Measurements from ENCODE around the gene CFAP77. TPM values are rescaled to one million over a fixed set of nuclear protein-coding genes. Genes with fewer than 3 reads are reported as not detected.

Gene CFAP77
- total RNA-seq, 4 donors from 2014 or later: not detected

GRCh38 chr9:132614324-132614723 lies 204.3 kb downstream of the CFAP77 start:
- intact Hi-C loops (cut with DNase I; ENCODE audit: low total_unique reads): no loop called here
- H3K27ac ChIP-seq: no peak overlapping the region
- DNase-seq: no peak
- H3K9me3 ChIP-seq: no peaks in the 10 kb centered on the region
- WGBS, 2 donors (ENCODE audit: low coverage in 1 of 2): 78 to 90% methylated on average over 2 to 6 of the region's 6 CpGs
- H3K4me1 ChIP-seq: no peaks in the 10 kb centered on the region
- TF ChIP-seq EP300 (IDR thresholded peaks at IDR 0.05; ENCODE audit: low read depth): no peak
- TF ChIP-seq POLR2A (IDR thresholded peaks at IDR 0.05): no peak
- TF ChIP-seq CTCF (IDR thresholded peaks at IDR 0.05): no peak
- TF ChIP-seq POLR2AphosphoS5 (IDR thresholded peaks at IDR 0.05): no peak
- no peak overlapping the region for H3K4me3 ChIP-seq
- in situ Hi-C loops (cut with MboI; ENCODE audit: low pct_ligation_motif_present in 1 of 4, low pct_unique_long_range_greater_than_20kb in 1 of 4, low sequenced_read_pairs in 3 of 4): no loop called here
- no peaks in the 10 kb centered on the region for H3K27me3 ChIP-seq
- H3K36me3 ChIP-seq: peaks cover 0 to 34% (median 4%) of the 10 kb centered on the region in 4 donors

DNA sequence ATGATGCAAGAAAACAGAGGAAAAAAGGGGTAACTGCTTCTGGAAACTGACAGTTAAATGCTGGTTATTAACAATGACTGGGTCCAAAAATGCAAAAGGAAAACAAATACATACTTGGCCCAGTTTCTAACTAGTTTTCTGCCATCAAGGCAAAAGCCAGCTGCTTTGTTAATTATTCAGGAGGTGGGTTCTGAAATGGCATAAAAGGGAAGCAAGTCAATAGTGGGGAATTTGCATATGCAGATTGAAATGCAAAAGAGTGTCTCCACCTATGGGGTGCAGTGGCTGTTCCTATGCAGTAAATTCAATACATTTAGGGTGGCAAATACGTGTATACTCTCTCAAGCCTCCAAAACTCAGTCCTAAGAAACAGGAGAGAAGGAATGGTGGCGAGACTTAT lies 205.8 kb downstream of the CFAP77 start:
- Histone ChIP-seq H3K9me3 (no peaks in the 10 kb centered on the region), H3K27me3 (no peaks in the 10 kb centered on the region), H3K27ac (no peak overlapping the region), H3K4me1 (no peaks in the 10 kb centered on the region), H3K4me3 (no peak overlapping the region), H3K36me3 (peaks cover 0 to 23% (median 4%) of the 10 kb centered on the region in 4 donors)
- TF ChIP-seq EP300 (IDR thresholded peaks at IDR 0.05; ENCODE audit: low read depth) (no peak), POLR2A (IDR thresholded peaks at IDR 0.05) (no peak)
- intact Hi-C loops (cut with DNase I; ENCODE audit: low total_unique reads) (no loop called here), in situ Hi-C loops (cut with MboI; ENCODE audit: low pct_ligation_motif_present in 1 of 4, low pct_unique_long_range_greater_than_20kb in 1 of 4, low sequenced_read_pairs in 3 of 4) (no loop called here)
- 80 to 93% methylated on average over 1 to 2 of the region's 2 CpGs for WGBS, 2 donors (ENCODE audit: low coverage in 1 of 2)
- DNase-seq: no peak

- intact Hi-C loops (cut with DNase I; ENCODE audit: low total_unique reads) (no loop called here), in situ Hi-C loops (cut with MboI; ENCODE audit: low pct_ligation_motif_present in 1 of 4, low pct_unique_long_range_greater_than_20kb in 1 of 4, low sequenced_read_pairs in 3 of 4) (no loop called here)
- no peaks in the 10 kb centered on the region for H3K27me3 ChIP-seq
- 95 to 100% methylated on average over 3 to 5 of the region's 5 CpGs for WGBS, 2 donors (ENCODE audit: low coverage in 1 of 2)
- no peaks in the 10 kb centered on the region for H3K4me1 ChIP-seq
- H3K4me3 ChIP-seq: no peak overlapping the region
- no peak for DNase-seq
- H3K27ac ChIP-seq: no peak overlapping the region
- TF ChIP-seq EP300 (IDR thresholded peaks at IDR 0.05; ENCODE audit: low read depth): no peak
- no peak for TF ChIP-seq POLR2AphosphoS5 (IDR thresholded peaks at IDR 0.05)
- TF ChIP-seq CTCF (IDR thresholded peaks at IDR 0.05): no peak
- TF ChIP-seq POLR2A (IDR thresholded peaks at IDR 0.05): no peak
- peaks cover 0 to 17% (median 2%) of the 10 kb centered on the region in 4 donors for H3K36me3 ChIP-seq
- no peaks in the 10 kb centered on the region for H3K9me3 ChIP-seq
These were observed 206.7 kb downstream of the CFAP77 start for GRCh38 chr9:132616725-132617124.

DNA sequence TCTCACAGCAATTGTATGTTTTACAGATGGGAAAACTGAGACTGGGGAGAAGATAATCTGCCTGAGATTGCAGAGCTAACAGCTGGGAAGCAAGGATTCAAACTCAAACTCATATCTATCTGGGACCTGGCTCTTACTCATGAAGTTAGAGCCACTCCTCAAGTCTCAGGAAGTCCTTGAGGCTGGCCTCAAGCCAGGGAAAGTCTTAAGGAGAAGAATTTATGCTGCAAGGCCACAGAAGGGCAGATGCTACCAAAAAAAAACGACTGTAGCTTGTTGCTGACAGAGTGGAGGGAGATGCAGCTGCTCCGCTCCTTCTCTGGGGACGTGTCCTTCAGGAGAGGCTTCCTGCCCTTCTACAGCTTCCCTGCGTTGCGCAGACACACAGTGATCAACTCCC lies 212.1 kb downstream of the CFAP77 start:
- in situ Hi-C loops (cut with MboI; ENCODE audit: low pct_ligation_motif_present in 1 of 4, low pct_unique_long_range_greater_than_20kb in 1 of 4, low sequenced_read_pairs in 3 of 4): no loop called here
- Histone ChIP-seq H3K27ac (no peak overlapping the region), H3K27me3 (no peaks in the 10 kb centered on the region), H3K36me3 (peaks cover 0 to 11% (median 4%) of the 10 kb centered on the region in 4 donors), H3K9me3 (no peaks in the 10 kb centered on the region), H3K4me3 (no peak overlapping the region), H3K4me1 (peaks cover 0 to 11% (median 4%) of the 10 kb centered on the region in 4 donors)
- 71% methylated on average over 5 of the region's 5 CpGs; no CpG with 5 or more reads in 1 of the 2 donors for WGBS, 2 donors (ENCODE audit: low coverage in 1 of 2)
- DNase-seq: no peak
- TF ChIP-seq EP300 (IDR thresholded peaks at IDR 0.05; ENCODE audit: low read depth): no peak
- TF ChIP-seq POLR2A (IDR thresholded peaks at IDR 0.05): no peak
- no peak for TF ChIP-seq CTCF (IDR thresholded peaks at IDR 0.05)
- TF ChIP-seq POLR2AphosphoS5 (IDR thresholded peaks at IDR 0.05): no peak
- intact Hi-C loops (cut with DNase I; ENCODE audit: low total_unique reads): no loop called here

Small RNAs within 50 kb of the gene (small RNA-seq; reads per million reads assigned to genes)
- 0 reads per million in 4 donors for gene RNU5D-2P

Other genes with a start within 250 kb of the CFAP77 start
- 1 to 10 TPM in 1 of 4 donors, under 1 TPM in 1, not detected in 2; 0.27 to 1.1 TPM for gene NTNG2, start 248.2 kb upstream of the CFAP77 start, total RNA-seq
- gene SETX, start 55.2 kb upstream of the CFAP77 start, total RNA-seq: 10 to 100 TPM; 27.7 to 70.5 (median 48.5) TPM
- gene TTF1, start 3.4 kb upstream of the CFAP77 start, total RNA-seq: 10 to 100 TPM in 2 of 4 donors, 1 to 10 TPM in 2; 6.4 to 14.2 (median 9.4) TPM
- gene BARHL1, start 172.4 kb downstream of the CFAP77 start, total RNA-seq: not detected

Measured in transverse colon (tissue), 4 donors.